A549 (cell line): ENCODE measurements around the gene CRYGN. TPM values are rescaled to one million over a fixed set of nuclear protein-coding genes. Genes with fewer than 3 reads are reported as not detected.

Source experiments
- ATAC-seq, 2 experiments: fragments of 200-7000 bp in 1 of 2; fragments of >200 bp in 1 of 2; cut with Nextera tagmentation in 1 of 2; cut with Tn5 transposase in 1 of 2; 3 replicates each; pipeline versions ENCODE4 v1.8.0 to v1.9.1; 2018 to 2020; ENCODE audit warnings: mild to moderate bottlenecking in 1 of 2, moderate library complexity in 1 of 2
- CTCF ChIA-PET: fragments of 300-600 bp; sonication (Branson Sonifier 250); formaldehyde crosslinking; extraction: SDS; loops from one replicate; lab custom pipeline; 2021; ENCODE audit warnings: antibody characterized with exemption, inconsistent platforms; lab: Yijun Ruan, JAX
- POLR2A ChIA-PET: fragments of 350-600 bp; formaldehyde crosslinking; extraction: SDS; loops from one replicate; lab custom pipeline; 2021; ENCODE audit warnings: antibody characterized with exemption, inconsistent platforms; lab: Yijun Ruan, JAX
- DNase-seq, 2 experiments: peaks; one replicate each; pipeline versions ENCODE4 v3.0.0 to v3.0.0-alpha.2; 2011 to 2016; ENCODE audit warnings: low read depth in 1 of 2, low spot score in 1 of 2
- FAIRE-seq: peaks from 2 replicates; lab custom pipeline; 2011; peaks lifted over from hg19 to GRCh38; lab: Jason Lieb, UNC
- H3K27ac ChIP-seq, 2 experiments: fragments of >200 bp; sonication (Bioruptor Twin); formaldehyde crosslinking; 3 replicates each; pipeline ENCODE4 v1.5.1; 2016 to 2017
- H3K4me1 ChIP-seq: fragments of >200 bp; sonication (Bioruptor Twin); formaldehyde crosslinking; 3 replicates; pipeline ENCODE4 v1.6.1; 2016
- H3K4me2 ChIP-seq: fragments of >200 bp; sonication (Bioruptor Twin); formaldehyde crosslinking; 3 replicates; pipeline ENCODE4 v1.6.1; 2016
- H3K4me3 ChIP-seq: fragments of >200 bp; sonication (Bioruptor Twin); formaldehyde crosslinking; 3 replicates; pipeline ENCODE4 v1.5.1; 2016
- H3K9me3 ChIP-seq: fragments of >200 bp; sonication (Bioruptor Twin); formaldehyde crosslinking; 3 replicates; pipeline ENCODE4 v1.6.1; 2016
- CBX2 ChIP-seq: fragments of 200-600 bp; sonication (generic); IDR thresholded peaks from 2 replicates; pipeline ENCODE4 v1.6.1; 2016; ENCODE audit warnings: low read depth, mild to moderate bottlenecking, borderline replicate concordance
- CBX8 ChIP-seq: fragments of 200-600 bp; sonication (generic); IDR thresholded peaks from 2 replicates; pipeline ENCODE4 v1.6.1; 2016
- CEBPB ChIP-seq, 2 experiments: fragments of >200 bp in 1 of 2; sonication (Bioruptor Twin) in 1 of 2; formaldehyde crosslinking in 1 of 2; IDR thresholded peaks; 2 replicates each; pipeline ENCODE4 v1.6.1; 2012 to 2016
- CHD4 ChIP-seq: fragments of 200-600 bp; sonication (generic); IDR thresholded peaks from 2 replicates; pipeline ENCODE4 v1.6.1; 2016; ENCODE audit warnings: antibody characterized with exemption, mild to moderate bottlenecking, borderline replicate concordance
- E2F6 ChIP-seq: IDR thresholded peaks from 2 replicates; pipeline ENCODE4 v1.6.1; 2012; ENCODE audit warnings: low read depth, borderline replicate concordance
- EP300 ChIP-seq, 2 experiments: fragments of >200 bp; sonication (Bioruptor Twin); formaldehyde crosslinking; IDR thresholded peaks; 2 replicates in 1 of 2; 3 replicates in 1 of 2; pipeline ENCODE4 v1.6.1; 2016 to 2017
- FOSB ChIP-seq: fragments of 250-450 bp; sonication (Bioruptor Pico); IDR thresholded peaks from 2 replicates; pipeline ENCODE4 v1.5.0; 2020; ENCODE audit warnings: mild to moderate bottlenecking, moderate library complexity
- HDAC2 ChIP-seq: fragments of 200-600 bp; sonication (generic); IDR thresholded peaks from 2 replicates; pipeline ENCODE4 v1.6.1; 2016
- HMGXB4 ChIP-seq: fragments of 250-450 bp; sonication (Bioruptor Pico); IDR thresholded peaks from 2 replicates; pipeline ENCODE4 v1.5.0; 2021; ENCODE audit warnings: mild to moderate bottlenecking, moderate library complexity, borderline replicate concordance
- HOXB13 ChIP-seq: fragments of 250-450 bp; sonication (Bioruptor Pico); IDR thresholded peaks from 2 replicates; pipeline ENCODE4 v1.5.0; 2020; ENCODE audit warnings: low read depth, mild to moderate bottlenecking, moderate library complexity
- JUNB ChIP-seq: fragments of >200 bp; sonication (Bioruptor Twin); formaldehyde crosslinking; IDR thresholded peaks from 2 replicates; pipeline ENCODE4 v1.6.1; 2016
- KDM1A ChIP-seq: fragments of 200-600 bp; sonication (generic); IDR thresholded peaks from 2 replicates; pipeline ENCODE4 v1.6.1; 2016; ENCODE audit warnings: low read depth, mild to moderate bottlenecking
- KDM5A ChIP-seq: fragments of 200-600 bp; sonication (generic); IDR thresholded peaks from 2 replicates; pipeline ENCODE4 v1.6.1; 2016; ENCODE audit warnings: antibody characterized with exemption, mild to moderate bottlenecking
- MAX ChIP-seq: IDR thresholded peaks from 2 replicates; pipeline ENCODE4 v1.6.1; 2012
- MAZ ChIP-seq: fragments of 150-350 bp; IDR thresholded peaks from 2 replicates; pipeline ENCODE4 v1.6.1; 2014; ENCODE audit warnings: antibody characterized with exemption, low read depth, low read length, borderline replicate concordance
- NPAS2 ChIP-seq: fragments of 250-450 bp; sonication (Bioruptor Pico); IDR thresholded peaks from 2 replicates; pipeline ENCODE4 v1.8.0; 2022; ENCODE audit warnings: mild to moderate bottlenecking, moderate library complexity, borderline replicate concordance
- NR3C1 ChIP-seq: fragments of >200 bp; sonication (Bioruptor Twin); formaldehyde crosslinking; IDR thresholded peaks from 3 replicates; pipeline ENCODE4 v1.6.1; 2017
- PBX3 ChIP-seq: IDR thresholded peaks from 2 replicates; pipeline ENCODE4 v1.6.1; 2012
- POLR2A ChIP-seq: IDR thresholded peaks from 2 replicates; pipeline ENCODE4 v1.6.1; 2012; ENCODE audit warnings: mild to moderate bottlenecking, low read length
- POLR2AphosphoS2 ChIP-seq: conservative IDR thresholded peaks from 2 replicates; pipeline ENCODE4 v1.6.1; 2012; ENCODE audit warnings: low read length, improper control_type of control experiment, inconsistent platforms
- RARB ChIP-seq: fragments of 250-450 bp; sonication (Bioruptor Pico); IDR thresholded peaks from 2 replicates; pipeline ENCODE4 v1.8.0; 2021; ENCODE audit warnings: mild to moderate bottlenecking, moderate library complexity
- REST ChIP-seq: fragments of 200-600 bp; sonication (generic); IDR thresholded peaks from 2 replicates; pipeline ENCODE4 v1.6.1; 2016; ENCODE audit warnings: antibody characterized with exemption, mild to moderate bottlenecking, moderate library complexity
- ZC3H11A ChIP-seq: fragments of 450-650 bp; IDR thresholded peaks from 2 replicates; pipeline ENCODE4 v1.6.1; 2014; ENCODE audit warnings: antibody characterized with exemption, mild to moderate bottlenecking
- ZNF302 ChIP-seq: fragments of 250-450 bp; sonication (Bioruptor Pico); IDR thresholded peaks from 2 replicates; pipeline ENCODE4 v1.9.0; 2021; ENCODE audit warnings: inconsistent platforms, mild to moderate bottlenecking, moderate library complexity
- WGBS: methylation state at CpG from one replicate; pipeline ENCODE4 v1.1.6; 2017; ENCODE audit errors: missing lambda C conversion rate; 5-methylcytosine and 5-hydroxymethylcytosine counted together
- polyA plus RNA-seq, 4 experiments: library from polyadenylated mRNA; depleted of rRNA in 3 of 4; stranded (reverse); fragments of >200 nt; fragmentation: RNase III in 1 of 4; extraction: RNeasy Plus Mini Kit Qiagen cat#74134 plus additional on column Dnase treatment in 1 of 4; gene quantifications; 2 replicates in 3 of 4; 3 replicates in 1 of 4; pipeline ENCODE4 v1.2.3, GENCODE V29; 2011 to 2017

The CRYGN gene
- polyA plus RNA-seq, 2 of the 4 experiments (the other 2 are of a cell fraction), result not detected

GRCh38 chr7:151384776-151385625 lies 54.9 kb downstream of the CRYGN start:
- TF ChIP-seq ZC3H11A (no peak), HDAC2 (no peak), RARB (no peak), EP300 (IDR thresholded peaks at IDR 0.05) (no peak), POLR2A (no peak), FOSB (CRISPR knock-in tag) (no peak), POLR2AphosphoS2 (no peak), REST (no peak), MAX (no peak), KDM1A (no peak), MAZ (no peak), HMGXB4 (no peak), KDM5A (no peak), NR3C1 (no peak), NPAS2 (CRISPR knock-in tag) (no peak), CHD4 (no peak), CBX8 (no peak), HOXB13 (no peak)
- DNase-seq, result no peak
- ChIA-PET CTCF (interaction anchor here (0.9 to 2.8 kb wide), 5 partner anchors 8 to 374 kb away, joined by 3 to 12 read pairs (median 4); no protein-coding TSS in a partner anchor), POLR2A (no interaction called here)
- peak in 1 of 2 experiments; percentile 10; a peak in 3 of 6 replicates for ATAC-seq
- FAIRE-seq, result no peak
- Histone ChIP-seq H3K9me3 (no peaks in the 10 kb centered on the region), H3K4me2 (no peak overlapping the region), H3K27ac (no peak overlapping the region; a peak in 1 of 6 replicates), H3K4me1 (0 out of 3 replicates have a peak, but pooled peaks cover 5% of the 10 kb centered on the region), H3K4me3 (no peak overlapping the region)
- 77% methylated on average over 22 of the region's 26 CpGs for WGBS

- ChIA-PET CTCF (interaction anchor here (0.9 to 2.8 kb wide), 5 partner anchors 9 to 375 kb away, joined by 3 to 12 read pairs (median 4); no protein-coding TSS in a partner anchor), POLR2A (no interaction called here)
- 67% methylated on average over 6 of the region's 6 CpGs for WGBS
- TF ChIP-seq ZNF302 (CRISPR knock-in tag), result no peak
- TF ChIP-seq CEBPB (IDR thresholded peaks at IDR 0.05), result no peak
- TF ChIP-seq RARB, result no peak
- TF ChIP-seq HMGXB4, result no peak
- TF ChIP-seq CBX2, result no peak
- no peak for TF ChIP-seq JUNB
- no peak for TF ChIP-seq E2F6
- no peak for TF ChIP-seq PBX3
- ATAC-seq, result no peak
- no peak overlapping the region for H3K4me3 ChIP-seq
- H3K4me2 ChIP-seq, result no peak overlapping the region
- H3K9me3 ChIP-seq, result no peaks in the 10 kb centered on the region
- 0 out of 3 replicates have a peak, but pooled peaks cover 5% of the 10 kb centered on the region for H3K4me1 ChIP-seq
- no peak for FAIRE-seq
- no peak overlapping the region for H3K27ac ChIP-seq
- no peak for DNase-seq
These were observed 55.6 kb downstream of the CRYGN start for GRCh38 chr7:151384352-151384697.
